Keratinocyte (primary cell): Measurements from ENCODE around the gene MSX2. TPM values are rescaled to one million over a fixed set of nuclear protein-coding genes. Genes with fewer than 3 reads are reported as not detected.
A peak's percentile ranks its signal among the peaks of the same experiment; 100 is the strongest.

Experiments used
- DNase-seq: peaks from one replicate; pipeline ENCODE4 v3.0.0-alpha.2; 2011; ENCODE audit warnings: low read depth, missing footprints, low spot score
- FAIRE-seq: peaks from 2 replicates; lab custom pipeline; 2011; peaks lifted over from hg19 to GRCh38; lab: Jason Lieb, UNC
- H2AFZ ChIP-seq: 2 replicates; pipeline ENCODE4 v1.6.0; 2012; ENCODE audit warnings: low read length, control low read depth, inconsistent platforms; ENCODE audit not compliant: control insufficient read depth
- H3K27ac ChIP-seq: 2 replicates; pipeline ENCODE4 v1.5.1; 2011; ENCODE audit warnings: low read length; ENCODE audit not compliant: control insufficient read depth, insufficient read depth
- H3K27me3 ChIP-seq: 3 replicates; pipeline ENCODE4 v1.6.0; 2011; ENCODE audit warnings: low read length; ENCODE audit not compliant: control insufficient read depth, insufficient read depth; ENCODE audit errors: extremely low read depth
- H3K36me3 ChIP-seq, 2 experiments: 2 replicates in 1 of 2; 3 replicates in 1 of 2; pipeline ENCODE4 v1.5.1; 2011; ENCODE audit warnings: low read length in 2 of 2, mild to moderate bottlenecking in 1 of 2; ENCODE audit not compliant: control insufficient read depth in 2 of 2, insufficient read depth in 2 of 2; ENCODE audit errors: extremely low read depth in 1 of 2
- H3K4me1 ChIP-seq: 3 replicates; pipeline ENCODE4 v1.5.1; 2011; ENCODE audit warnings: low read length; ENCODE audit not compliant: control insufficient read depth, insufficient read depth; ENCODE audit errors: extremely low read depth
- H3K4me2 ChIP-seq: 3 replicates; pipeline ENCODE4 v1.6.0; 2011; ENCODE audit warnings: low read depth, low read length; ENCODE audit not compliant: control insufficient read depth, insufficient read depth; ENCODE audit errors: extremely low read depth
- H3K4me3 ChIP-seq, 3 experiments: fragments of 200-600 bp in 1 of 3; sonication (generic) in 1 of 3; 2 replicates in 2 of 3; 3 replicates in 1 of 3; pipeline ENCODE4 v1.5.1; 2011 to 2016; ENCODE audit warnings: low read length in 3 of 3, mild to moderate bottlenecking in 3 of 3, control low read depth in 2 of 3, inconsistent platforms in 1 of 3, low read depth in 1 of 3, mixed read lengths in 1 of 3, mixed run types in 1 of 3, moderate library complexity in 1 of 3; ENCODE audit not compliant: control insufficient read depth in 2 of 3, insufficient read depth in 2 of 3; ENCODE audit errors: extremely low read depth in 1 of 3
- H3K79me2 ChIP-seq: 2 replicates; pipeline ENCODE4 v1.6.0; 2012; ENCODE audit warnings: low read length; ENCODE audit not compliant: control insufficient read depth, insufficient read depth
- H3K9ac ChIP-seq: 3 replicates; pipeline ENCODE4 v1.6.0; 2011; ENCODE audit warnings: low read length; ENCODE audit not compliant: control insufficient read depth, insufficient read depth; ENCODE audit errors: extremely low read depth
- H3K9me1 ChIP-seq: 3 replicates; pipeline ENCODE4 v1.6.0; 2011; ENCODE audit warnings: low read length; ENCODE audit not compliant: control insufficient read depth, insufficient read depth; ENCODE audit errors: extremely low read depth
- H3K9me3 ChIP-seq: 2 replicates; pipeline ENCODE4 v1.5.1; 2012; ENCODE audit warnings: low read depth, low read length; ENCODE audit not compliant: control insufficient read depth
- H4K20me1 ChIP-seq: 3 replicates; pipeline ENCODE4 v1.6.0; 2011; ENCODE audit warnings: low read length; ENCODE audit not compliant: control insufficient read depth, insufficient read depth; ENCODE audit errors: extremely low read depth
- CTCF ChIP-seq, 3 experiments: IDR thresholded peaks in 1 of 3; conservative IDR thresholded peaks in 1 of 3; optimal IDR thresholded peaks in 1 of 3; 2 replicates in 2 of 3; 3 replicates in 1 of 3; pipeline versions ENCODE3 to v1.5.1; 2011; ENCODE audit warnings: low read length in 3 of 3, mild to moderate bottlenecking in 3 of 3, moderate library complexity in 2 of 3, control low read depth in 1 of 3, inconsistent platforms in 1 of 3; ENCODE audit not compliant: insufficient read depth in 2 of 3; ENCODE audit errors: extremely low read depth in 1 of 3
- EZH2 ChIP-seq: IDR thresholded peaks from one replicate; pipeline ENCODE4 v1.6.1; 2012; ENCODE audit warnings: inconsistent platforms, mild to moderate bottlenecking, low read length, moderate library complexity
- dilution Hi-C: fragments of 300-500 bp; cut with MboI; formaldehyde crosslinking; loops from one replicate; pipeline ENCODE4 v1.7.0; 2020; ENCODE audit warnings: low sequenced_read_pairs; ENCODE audit not compliant: extremely low pct_ligation_motif_present
- polyA minus RNA-seq, 3 experiments: library from RNA; depleted of rRNA, polyadenylated mRNA; stranded (reverse); fragments of >200 nt; gene quantifications; 1 replicate in 1 of 3; 2 replicates in 1 of 3; 3 replicates in 1 of 3; pipeline ENCODE4 v1.2.3, GENCODE V29; 2011
- polyA plus RNA-seq, 5 experiments: library from polyadenylated mRNA; depleted of rRNA in 3 of 5; stranded (reverse) in 3 of 5; stranded (forward) in 1 of 5; unstranded in 1 of 5; fragments of >200 nt; gene quantifications; 1 replicate in 1 of 5; 2 replicates in 3 of 5; 3 replicates in 1 of 5; pipeline versions ENCODE4 v1.2.1 to v1.2.3, GENCODE V29; 2011 to 2012; ENCODE audit warnings: missing spikeins in 2 of 5, low read depth in 1 of 5, low replicate concordance in 1 of 5

Gene MSX2
- polyA plus RNA-seq (2.7 to 4.0 TPM (median 3.6 TPM) in 3 replicates), polyA minus RNA-seq (4.0 to 7.7 TPM (median 5.7 TPM) in 3 replicates)
- 2.1 TPM for polyA plus RNA-seq (2011; ENCODE audit: low read depth)
- polyA plus RNA-seq (2011; cell fraction: cytosol; rRNA removed), result 3.2 and 3.8 TPM in 2 replicates
- 3.3 and 4.1 TPM in 2 replicates for polyA plus RNA-seq (2011; cell fraction: nucleus; rRNA removed)
- 3.2 and 4.3 TPM in 2 replicates for polyA plus RNA-seq (2012; ENCODE audit: low replicate concordance)
- 3.5 TPM for polyA minus RNA-seq (2011; cell fraction: cytosol; rRNA and poly(A)+ RNA removed)
- 2.0 and 2.3 TPM in 2 replicates for polyA minus RNA-seq (2011; cell fraction: nucleus; rRNA and poly(A)+ RNA removed)

- Histone ChIP-seq H3K9me3 (no peaks in the 10 kb centered on the region), H3K27me3 (peaks cover 34% of the 10 kb centered on the region), H2AFZ (peak within 1 kb of the TSS; percentile 89), H3K9me1 (no peaks in the 10 kb centered on the region), H3K27ac (no peak within 1 kb of the TSS), H3K4me1 (peaks cover 21% of the 10 kb centered on the region), H4K20me1 (no peaks in the 10 kb centered on the region), H3K79me2 (peaks cover 2% of the 10 kb centered on the region), H3K9ac (peak within 1 kb of the TSS; percentile 69), H3K36me3 (peaks cover 0 to 2% of the 10 kb centered on the region in 2 experiments), H3K4me2 (peak within 1 kb of the TSS; percentile 94), H3K4me3 (peak within 1 kb of the TSS; percentile 80 to 82 (median 80))
- DNase-seq (peak; percentile 23), FAIRE-seq (no peak)
- TF ChIP-seq EZH2 (no peak), CTCF (optimal IDR thresholded peaks at IDR 0.05 in 1 of 3, IDR thresholded peaks at IDR 0.05 in 1 of 3, conservative IDR thresholded peaks at IDR 0.05 in 1 of 3; ENCODE audit: extremely low read depth in 1 of 3, insufficient read depth in 2 of 3, low read length in 3 of 3) (no peak)
- dilution Hi-C loops, result no loop called here
Observed at GRCh38 chr5:174724484-174725260, at the start of gene MSX2. MSX2 (plus strand) TSS chr5:174724582; CDS start chr5:174724660, 78 bp downstream.

GRCh38 chr5:174675110-174675509 lies 49.3 kb upstream of the MSX2 start:
- no peak overlapping the region for H3K27ac ChIP-seq
- TF ChIP-seq EZH2, result no peak
- no peak for TF ChIP-seq CTCF (optimal IDR thresholded peaks at IDR 0.05 in 1 of 3, IDR thresholded peaks at IDR 0.05 in 1 of 3, conservative IDR thresholded peaks at IDR 0.05 in 1 of 3; ENCODE audit: extremely low read depth in 1 of 3, insufficient read depth in 2 of 3, low read length in 3 of 3)
- no peaks in the 10 kb centered on the region for H4K20me1 ChIP-seq
- H3K9me1 ChIP-seq, result no peaks in the 10 kb centered on the region
- H3K27me3 ChIP-seq, result no peaks in the 10 kb centered on the region
- H3K9me3 ChIP-seq, result no peaks in the 10 kb centered on the region
- no peak overlapping the region for H2AFZ ChIP-seq
- no peaks in the 10 kb centered on the region for H3K79me2 ChIP-seq
- DNase-seq, result no peak
- no peak overlapping the region for H3K4me2 ChIP-seq
- H3K36me3 ChIP-seq, result no peaks in the 10 kb centered on the region
- no peaks in the 10 kb centered on the region for H3K4me1 ChIP-seq
- no peak for FAIRE-seq
- dilution Hi-C loops, result no loop called here
- no peak overlapping the region for H3K9ac ChIP-seq
- H3K4me3 ChIP-seq, result no peak overlapping the region
